Measurements from ENCODE around the gene SLIT3. TPM values are rescaled to one million over a fixed set of nuclear protein-coding genes. Genes with fewer than 3 reads are reported as not detected.

The SLIT3 gene
- total RNA-seq, 2 donors from 2014 or later = 6.6 to 6.7 TPM

- Histone ChIP-seq H3K36me3 (replicated peaks in 1 of 2; ENCODE audit: insufficient read depth in 1 of 2, low read depth in 2 of 2) (no peaks in the 10 kb centered on the region), H3K27ac (no peak overlapping the region), H3K27me3 (no peaks in the 10 kb centered on the region), H3K4me3 (no peak overlapping the region), H3K4me1 (no peaks in the 10 kb centered on the region), H3K9me3 (no peaks in the 10 kb centered on the region)
- DNase-seq (no peak), ATAC-seq (no peak)
- 57 to 60% methylated on average over 3 to 4 of the region's 4 CpGs for WGBS, 2 donors
- intact Hi-C loops (cut with DNase I) = no loop called here
- no peak for TF ChIP-seq CTCF (IDR thresholded peaks at IDR 0.05)
- no peak for TF ChIP-seq POLR2A (IDR thresholded peaks at IDR 0.05)
Observed at GRCh38 chr5:169084775-169085174, 216.2 kb downstream of the SLIT3 start.

GRCh38 chr5:169083394-169084018 is 217.4 kb downstream of the SLIT3 start:
- no peak for TF ChIP-seq CTCF (IDR thresholded peaks at IDR 0.05)
- ATAC-seq = no peak
- WGBS, 2 donors = 71 to 80% methylated on average over 8 of the region's 8 CpGs
- intact Hi-C loops (cut with DNase I) = no loop called here
- Histone ChIP-seq H3K27me3 (no peaks in the 10 kb centered on the region), H3K9me3 (no peaks in the 10 kb centered on the region), H3K4me3 (no peak overlapping the region), H3K27ac (no peak overlapping the region), H3K36me3 (replicated peaks in 1 of 2; ENCODE audit: insufficient read depth in 1 of 2, low read depth in 2 of 2) (no peaks in the 10 kb centered on the region), H3K4me1 (no peaks in the 10 kb centered on the region)
- DNase-seq = no peak

GRCh38 chr5:169081000-169081724 is 219.8 kb downstream of the SLIT3 start:
- H3K27me3 ChIP-seq = no peaks in the 10 kb centered on the region
- H3K4me1 ChIP-seq = no peaks in the 10 kb centered on the region
- ATAC-seq (no peak), DNase-seq (no peak)
- H3K27ac ChIP-seq = no peak overlapping the region
- TF ChIP-seq POLR2A (IDR thresholded peaks at IDR 0.05) (no peak), CTCF (IDR thresholded peaks at IDR 0.05) (no peak)
- intact Hi-C loops (cut with DNase I) = no loop called here
- H3K9me3 ChIP-seq = no peaks in the 10 kb centered on the region
- no peaks in the 10 kb centered on the region for H3K36me3 ChIP-seq (replicated peaks in 1 of 2; ENCODE audit: insufficient read depth in 1 of 2, low read depth in 2 of 2)
- H3K4me3 ChIP-seq = no peak overlapping the region
- WGBS, 2 donors = 81% methylated on average over 7 to 9 of the region's 9 CpGs

DNA sequence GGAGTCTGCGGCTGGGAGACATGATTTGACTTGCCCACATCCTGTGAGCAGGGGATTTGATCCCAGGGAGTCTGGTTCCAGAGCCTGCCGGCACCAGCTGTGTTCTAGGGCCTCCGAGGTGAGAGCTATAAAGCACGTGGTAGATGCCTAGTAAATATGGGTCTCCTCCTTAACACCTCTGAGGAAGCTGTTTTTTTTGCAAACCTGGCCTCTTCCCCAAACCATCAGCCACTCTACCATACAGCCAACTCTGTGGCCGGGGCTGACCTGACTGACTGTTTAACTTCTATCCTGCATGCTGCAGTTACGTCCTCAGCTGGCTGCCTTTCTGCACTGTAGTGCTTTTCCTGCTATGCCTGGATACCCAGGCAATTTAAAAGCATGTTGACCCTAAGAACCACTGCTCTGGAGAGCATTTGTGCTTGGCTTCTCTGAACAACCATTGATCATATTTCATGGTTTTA is 220.5 kb downstream of the SLIT3 start:
- no peak overlapping the region for H3K27ac ChIP-seq
- DNase-seq (no peak), ATAC-seq (no peak)
- 81 to 86% methylated on average over 6 of the region's 6 CpGs for WGBS, 2 donors
- no peak for TF ChIP-seq CTCF (IDR thresholded peaks at IDR 0.05)
- no peak for TF ChIP-seq POLR2A (IDR thresholded peaks at IDR 0.05)
- H3K36me3 ChIP-seq (replicated peaks in 1 of 2; ENCODE audit: insufficient read depth in 1 of 2, low read depth in 2 of 2) = no peaks in the 10 kb centered on the region
- no peaks in the 10 kb centered on the region for H3K27me3 ChIP-seq
- H3K4me3 ChIP-seq = no peak overlapping the region
- no peaks in the 10 kb centered on the region for H3K4me1 ChIP-seq
- intact Hi-C loops (cut with DNase I) = no loop called here
- no peaks in the 10 kb centered on the region for H3K9me3 ChIP-seq

- 65 to 77% methylated on average over 2 of the region's 2 CpGs for WGBS, 2 donors
- ATAC-seq (no peak), DNase-seq (no peak)
Observed at GRCh38 chr5:169079697-169080096, 221.2 kb downstream of the SLIT3 start.

More at GRCh38 chr5:169079697-169080096, 221.2 kb downstream of the SLIT3 start:
- Histone ChIP-seq H3K36me3 (replicated peaks in 1 of 2; ENCODE audit: insufficient read depth in 1 of 2, low read depth in 2 of 2) (no peaks in the 10 kb centered on the region), H3K27me3 (no peaks in the 10 kb centered on the region), H3K27ac (no peak overlapping the region), H3K9me3 (no peaks in the 10 kb centered on the region), H3K4me1 (no peaks in the 10 kb centered on the region), H3K4me3 (no peak overlapping the region)
- TF ChIP-seq POLR2A (IDR thresholded peaks at IDR 0.05) (no peak), CTCF (IDR thresholded peaks at IDR 0.05) (no peak)
- intact Hi-C loops (cut with DNase I) = no loop called here
